Measurements from ENCODE around the gene SMG7.

SMG7 gene

DNA sequence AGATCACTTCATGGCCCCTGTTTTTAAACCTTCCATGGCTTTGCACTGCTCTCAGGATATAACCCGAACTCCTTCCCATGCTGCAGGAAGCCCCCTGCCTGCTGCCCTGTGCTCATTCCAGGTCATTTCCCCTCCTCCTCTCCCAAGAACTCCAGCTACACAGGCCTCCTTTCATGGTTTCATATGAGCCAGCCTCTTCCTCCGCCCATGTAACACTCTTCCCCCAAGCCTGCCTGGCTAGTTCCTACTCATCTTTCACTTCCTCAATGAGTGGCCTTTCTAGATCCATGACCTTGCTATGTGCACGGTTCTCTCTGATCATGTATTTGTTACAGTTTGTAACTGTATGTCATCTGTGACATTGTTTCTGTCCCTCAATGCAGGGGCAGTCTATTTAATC, 121.1 kb downstream of the SMG7 start:
- no peak for DNase-seq

GRCh38 chr1:183595537-183595936, 123.2 kb downstream of the SMG7 start:
- no peak for DNase-seq

- no peak for DNase-seq
Observed at GRCh38 chr1:183596500-183596899, 124.2 kb downstream of the SMG7 start.

DNA sequence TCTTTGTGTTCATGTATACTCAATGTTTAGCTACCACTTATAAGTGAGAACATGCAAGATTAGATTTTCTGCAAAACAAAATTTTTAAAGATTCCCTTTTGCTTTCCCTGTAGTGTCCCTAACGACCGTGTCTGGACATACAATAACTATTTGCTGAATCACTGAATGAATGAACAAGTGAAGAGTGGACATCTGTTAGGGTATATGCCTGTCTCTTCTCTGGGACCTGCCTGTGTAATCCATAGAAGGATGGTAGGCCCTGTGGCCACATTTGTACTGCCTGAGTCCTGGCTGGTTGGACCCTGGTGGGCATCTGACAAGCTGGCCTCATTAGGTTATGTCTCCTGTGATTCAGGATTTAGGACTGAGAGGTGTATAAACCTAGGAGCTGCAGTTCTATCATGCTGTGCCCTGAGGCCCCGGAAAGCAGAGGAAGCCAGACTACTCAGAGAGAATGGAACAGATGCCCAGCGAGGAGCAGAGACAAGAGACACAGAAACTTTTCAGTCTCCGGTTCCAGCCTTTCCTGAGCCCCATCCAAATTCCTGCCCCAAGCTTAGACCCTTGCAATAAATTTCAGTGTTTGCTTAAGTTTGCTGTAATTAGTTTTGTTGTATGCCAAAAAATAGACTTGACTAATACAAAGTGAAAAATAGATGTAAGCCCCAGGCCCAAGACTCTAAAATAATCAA, 125.5 kb downstream of the SMG7 start:
- DNase-seq, result no peak

DNA sequence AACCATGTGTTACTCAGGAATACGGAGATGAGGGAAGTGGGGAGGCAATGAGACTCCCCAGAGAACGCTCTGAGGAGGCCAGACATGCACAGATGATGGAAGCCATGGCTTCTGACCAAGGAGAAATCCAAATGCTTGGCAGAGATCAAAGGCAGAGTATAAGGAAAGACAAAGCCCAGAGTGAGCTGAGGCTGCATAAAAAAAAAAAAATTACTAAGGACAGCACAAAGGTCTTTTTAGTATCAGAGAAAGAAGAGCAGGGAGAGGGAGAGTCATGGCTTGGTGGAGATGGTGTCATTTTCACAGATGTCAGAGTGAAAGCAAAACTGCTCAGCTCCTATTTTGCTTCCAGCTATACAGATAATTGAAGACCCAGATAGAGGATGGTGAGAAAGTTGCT, 126.1 kb downstream of the SMG7 start:
- no peak for DNase-seq

DNA sequence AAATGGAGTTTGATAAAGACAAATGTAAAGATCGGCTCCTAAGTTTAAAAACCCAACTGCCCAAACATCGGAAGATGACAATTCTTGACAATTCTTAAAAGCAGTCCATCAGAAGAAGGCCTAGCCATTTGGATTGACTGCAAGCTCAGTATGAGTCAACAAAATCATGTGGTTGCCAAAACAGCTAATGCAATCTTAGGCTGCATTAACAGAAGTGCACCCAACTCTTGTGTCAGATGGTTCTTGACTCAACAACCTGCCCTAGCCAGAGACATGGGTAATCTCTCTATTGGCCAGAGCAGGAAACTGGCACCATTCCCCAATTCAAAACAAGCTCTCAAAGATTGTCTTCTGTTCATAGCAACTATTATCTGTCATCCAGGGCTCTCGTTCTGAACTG, 127.8 kb downstream of the SMG7 start:
- DNase-seq, result no peak

GRCh38 chr1:183600634-183601033, 128.3 kb downstream of the SMG7 start:
- no peak for DNase-seq

- no peak for DNase-seq
Observed at GRCh38 chr1:183602510-183602909, 130.2 kb downstream of the SMG7 start.

Data from NCI-H1694 (cell line).